OCI-LY7 (cell line): ENCODE measurements around the gene VTI1A. TPM values are rescaled to one million over a fixed set of nuclear protein-coding genes. Genes with fewer than 3 reads are reported as not detected.

Source experiments
- BruUV-seq: library from RNA; stranded (reverse); fragments of 400-500 nt; replicated peaks from 2 replicates; lab custom pipeline; 2021; lab: Mats Ljungman, UMichigan
- CTCF ChIA-PET: fragments of 300-600 bp; sonication (Branson Sonifier 250); formaldehyde crosslinking; loops from one replicate; lab custom pipeline; 2022; ENCODE audit warnings: antibody characterized with exemption; ENCODE audit not compliant: unreplicated experiment; lab: Charles Lee
- POLR2A ChIA-PET: fragments of 300-600 bp; sonication (Branson Sonifier 250); formaldehyde crosslinking; loops from one replicate; lab custom pipeline; 2022; ENCODE audit warnings: antibody characterized with exemption; lab: Charles Lee
- DNase-seq: peaks from one replicate; pipeline ENCODE4 v3.0.0-alpha.2; 2015; ENCODE audit warnings: low spot score
- H2AFZ ChIP-seq: fragments of 200-600 bp; sonication (generic), shearing (Covaris generic); 2 replicates; pipeline ENCODE4 v1.6.1; 2014; ENCODE audit warnings: mild to moderate bottlenecking, antibody characterized with exemption, low read length, moderate library complexity
- H3K27ac ChIP-seq: fragments of 200-600 bp; sonication (generic); 2 replicates; pipeline ENCODE4 v1.5.1; 2014; ENCODE audit warnings: mixed run types, low read depth, mild to moderate bottlenecking, moderate library complexity, low read length, inconsistent platforms; ENCODE audit not compliant: poor library complexity, severe bottlenecking
- H3K36me3 ChIP-seq: fragments of 200-600 bp; sonication (generic); 2 replicates; pipeline ENCODE4 v1.6.1; 2014; ENCODE audit warnings: mild to moderate bottlenecking, antibody characterized with exemption, low read length, moderate library complexity, mixed read lengths; ENCODE audit not compliant: insufficient read depth
- H3K4me1 ChIP-seq: fragments of 200-600 bp; sonication (generic); 2 replicates; pipeline ENCODE4 v1.5.1; 2014; ENCODE audit warnings: mild to moderate bottlenecking, low read length; ENCODE audit not compliant: insufficient read depth, poor library complexity, severe bottlenecking
- H3K4me2 ChIP-seq: fragments of 200-600 bp; sonication (generic); 2 replicates; pipeline ENCODE4 v1.6.1; 2014; ENCODE audit warnings: mild to moderate bottlenecking, low read length
- H3K4me3 ChIP-seq: fragments of 200-600 bp; sonication (generic); 2 replicates; pipeline ENCODE4 v1.5.1; 2014; ENCODE audit warnings: mild to moderate bottlenecking, low read depth, low read length; ENCODE audit not compliant: poor library complexity, severe bottlenecking
- H3K79me2 ChIP-seq: fragments of 200-600 bp; sonication (generic); 2 replicates; pipeline ENCODE4 v1.6.1; 2016; ENCODE audit warnings: low read depth, mild to moderate bottlenecking, low read length, moderate library complexity, mixed read lengths; ENCODE audit not compliant: insufficient read depth
- H3K9me2 ChIP-seq: fragments of 200-600 bp; sonication (generic); 2 replicates; pipeline ENCODE4 v1.6.1; 2016; ENCODE audit warnings: mild to moderate bottlenecking, low read length, mixed read lengths; ENCODE audit not compliant: insufficient read depth
- H3K9me3 ChIP-seq: fragments of 200-600 bp; sonication (generic); 2 replicates; pipeline ENCODE4 v1.6.1; 2014; ENCODE audit warnings: mild to moderate bottlenecking, mixed run types, low read length, mixed read lengths
- H4K20me1 ChIP-seq: fragments of 200-600 bp; sonication (generic); 2 replicates; pipeline ENCODE4 v1.6.1; 2014; ENCODE audit warnings: mild to moderate bottlenecking, antibody characterized with exemption, low read length, moderate library complexity, mixed read lengths; ENCODE audit not compliant: insufficient read depth
- CTCF ChIP-seq: fragments of 200-600 bp; sonication (generic); conservative IDR thresholded peaks from 2 replicates; pipeline ENCODE4 v1.5.1; 2014; ENCODE audit warnings: mild to moderate bottlenecking, antibody characterized with exemption, low read length, moderate library complexity, mixed read lengths
- EZH2phosphoT487 ChIP-seq: fragments of 200-600 bp; sonication (generic); IDR thresholded peaks from 2 replicates; pipeline ENCODE4 v1.6.1; 2018; ENCODE audit warnings: low read depth, borderline replicate concordance, mild to moderate bottlenecking, mixed run types, antibody characterized with exemption, low read length, moderate library complexity, mixed read lengths
- intact Hi-C: fragments of 100-400 bp; cut with micrococcal nuclease; formaldehyde crosslinking; loops from one replicate; pipeline ENCODE4 v1.10.0; 2022; ENCODE audit not compliant: unreplicated experiment
- total RNA-seq, 2 experiments: library from RNA; depleted of rRNA in 1 of 2; stranded (reverse); fragments of >200 nt in 1 of 2; shearing (Covaris generic) in 1 of 2; gene quantifications; 2 replicates each; pipeline ENCODE4 v1.2.3, GENCODE V29; 2014 to 2022

The VTI1A gene
- total RNA-seq, 2 experiments from 2014 or later: 39.4 to 45.2 TPM

GRCh38 chr10:112643600-112644264 is 196.7 kb downstream of the VTI1A start:
- Histone ChIP-seq H2AFZ (no peak overlapping the region), H3K4me3 (no peak overlapping the region), H3K27ac (no peak overlapping the region), H3K4me1 (no peaks in the 10 kb centered on the region), H4K20me1 (no peaks in the 10 kb centered on the region), H3K79me2 (no peaks in the 10 kb centered on the region), H3K36me3 (no peaks in the 10 kb centered on the region), H3K9me2 (no peaks in the 10 kb centered on the region), H3K9me3 (no peaks in the 10 kb centered on the region), H3K4me2 (no peak overlapping the region)
- TF ChIP-seq CTCF (no peak), EZH2phosphoT487 (no peak)
- intact Hi-C loops: no loop called here
- ChIA-PET CTCF (no interaction called here), POLR2A (no interaction called here)
- DNase-seq: no peak
- BruUV-seq: no TSS peak

- Histone ChIP-seq H3K4me1 (no peaks in the 10 kb centered on the region), H3K79me2 (no peaks in the 10 kb centered on the region), H2AFZ (no peak overlapping the region), H3K4me2 (no peak overlapping the region), H3K36me3 (no peaks in the 10 kb centered on the region), H3K9me2 (no peaks in the 10 kb centered on the region), H4K20me1 (no peaks in the 10 kb centered on the region), H3K4me3 (no peak overlapping the region), H3K9me3 (no peaks in the 10 kb centered on the region), H3K27ac (no peak overlapping the region)
- no peak for TF ChIP-seq CTCF
- no peak for TF ChIP-seq EZH2phosphoT487
- ChIA-PET POLR2A (no interaction called here), CTCF (no interaction called here)
- BruUV-seq: no TSS peak
- intact Hi-C loops: no loop called here
- no peak for DNase-seq
Measured at GRCh38 chr10:112644265-112644645, 197.2 kb downstream of the VTI1A start.

GRCh38 chr10:112649006-112649821 is 202.2 kb downstream of the VTI1A start:
- Histone ChIP-seq H3K36me3 (no peaks in the 10 kb centered on the region), H2AFZ (no peak overlapping the region), H3K79me2 (no peaks in the 10 kb centered on the region), H3K4me3 (no peak overlapping the region), H3K4me1 (no peaks in the 10 kb centered on the region), H3K9me3 (no peaks in the 10 kb centered on the region), H3K4me2 (no peak overlapping the region), H3K27ac (no peak overlapping the region), H4K20me1 (no peaks in the 10 kb centered on the region), H3K9me2 (no peaks in the 10 kb centered on the region)
- BruUV-seq: no TSS peak
- intact Hi-C loops: no loop called here
- CTCF ChIA-PET: no interaction called here
- TF ChIP-seq EZH2phosphoT487 (no peak), CTCF (no peak)
- POLR2A ChIA-PET: interaction anchor here (0.6 kb wide), 1 partner anchor 990 kb away, joined by 5 read pairs; no protein-coding TSS in a partner anchor
- no peak for DNase-seq
